Ascending aorta (tissue), 2 donors: ENCODE data around the gene ASB7. TPM values are rescaled to one million over a fixed set of nuclear protein-coding genes. Genes with fewer than 3 reads are reported as not detected.

Experiments used
- DNase-seq, 2 donors: peaks; one replicate each; pipeline ENCODE4 v3.0.0-alpha.2; 2019; ENCODE audit warnings: low spot score in 2 of 2
- H3K27ac ChIP-seq, 2 donors: fragments of 200-600 bp; sonication (generic); one replicate each; pipeline ENCODE4 v1.5.1; 2016 to 2017; ENCODE audit warnings: mild to moderate bottlenecking in 1 of 2
- H3K27me3 ChIP-seq: fragments of 200-600 bp; sonication (generic); one replicate; pipeline ENCODE4 v1.5.1; 2017
- H3K36me3 ChIP-seq, 2 donors: fragments of 200-600 bp; sonication (generic); one replicate each; pipeline ENCODE4 v1.5.1; 2016
- H3K4me1 ChIP-seq, 2 donors: fragments of 200-600 bp; sonication (generic); one replicate each; pipeline ENCODE4 v1.5.1; 2016 to 2017; ENCODE audit warnings: mild to moderate bottlenecking in 1 of 2
- H3K4me3 ChIP-seq, 2 donors: fragments of 200-600 bp; sonication (generic); one replicate each; pipeline ENCODE4 v1.5.1; 2016 to 2017; ENCODE audit warnings: mild to moderate bottlenecking in 1 of 2
- H3K9me3 ChIP-seq, 2 donors: fragments of 200-600 bp; sonication (generic); one replicate each; pipeline ENCODE4 v1.5.1; 2016
- CTCF ChIP-seq, 3 experiments: fragments of 200-600 bp in 2 of 3; fragments of 450-650 bp in 1 of 3; sonication (generic) in 2 of 3; IDR thresholded peaks; one replicate each; pipeline ENCODE4 v1.5.1; 2016 to 2019; ENCODE audit warnings: antibody characterized with exemption in 3 of 3, mild to moderate bottlenecking in 1 of 3, moderate library complexity in 1 of 3
- intact Hi-C: fragments of 100-400 bp; cut with DNase I; formaldehyde crosslinking; loops from one replicate; pipeline ENCODE4 v1.15.1; 2023
- total RNA-seq: library from RNA; depleted of rRNA; stranded (reverse); fragments of >200 nt; gene quantifications from one replicate; pipeline ENCODE4 v1.1.0, GENCODE V29; 2016

Gene ASB7
- total RNA-seq, 1 donor from 2014 or later = 9.3 TPM

- H3K4me1 ChIP-seq = no peaks in the 10 kb centered on the region
- H3K27ac ChIP-seq = no peak overlapping the region
- H3K36me3 ChIP-seq = no peaks in the 10 kb centered on the region
- H3K27me3 ChIP-seq = no peaks in the 10 kb centered on the region
- intact Hi-C loops = no loop called here
- TF ChIP-seq CTCF (IDR thresholded peaks at IDR 0.05) = no peak
- no peak overlapping the region for H3K4me3 ChIP-seq
- no peak for DNase-seq
- no peaks in the 10 kb centered on the region for H3K9me3 ChIP-seq
These were observed 35.9 kb downstream of the ASB7 start for GRCh38 chr15:100638177-100638730.

DNA sequence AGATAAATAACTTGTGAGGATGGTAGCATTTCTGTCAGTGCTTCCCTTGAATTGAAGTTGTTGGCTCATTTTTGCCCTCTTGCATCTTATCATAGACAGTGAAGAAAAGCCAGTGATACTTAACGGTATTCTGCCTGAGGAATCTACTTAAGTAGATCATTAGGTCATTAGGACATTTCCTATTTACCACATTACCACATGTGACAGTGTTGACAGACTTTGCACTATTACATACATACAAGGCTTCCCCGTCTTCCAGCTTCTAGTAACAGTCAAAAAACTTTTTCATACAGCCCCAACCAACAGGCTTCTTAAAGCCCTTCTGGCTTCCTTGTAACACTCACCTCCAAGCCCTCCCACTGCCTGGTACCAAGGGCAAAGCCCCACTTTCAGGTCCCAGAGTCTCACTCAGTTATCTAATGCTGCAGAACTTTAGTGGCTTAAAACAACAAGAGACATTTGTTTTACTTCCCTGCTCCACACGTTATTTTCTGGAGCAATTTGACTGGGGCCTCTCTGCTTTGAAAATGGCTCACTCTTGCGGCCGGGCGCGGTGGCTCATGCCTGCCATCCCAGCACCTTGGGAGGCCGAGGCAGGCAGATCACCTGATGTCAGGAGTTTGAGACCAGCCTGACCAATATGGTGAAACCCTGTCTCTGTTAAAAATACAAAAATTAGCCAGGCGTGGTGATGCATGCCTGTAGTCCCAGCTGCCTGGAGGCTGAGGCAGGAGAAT lies 40.0 kb downstream of the ASB7 start:
- intact Hi-C loops = no loop called here
- no peaks in the 10 kb centered on the region for H3K4me1 ChIP-seq
- no peak overlapping the region for H3K27ac ChIP-seq
- H3K9me3 ChIP-seq = no peaks in the 10 kb centered on the region
- H3K36me3 ChIP-seq = peaks cover 0 to 2% of the 10 kb centered on the region in 2 donors
- no peak for TF ChIP-seq CTCF (IDR thresholded peaks at IDR 0.05)
- H3K27me3 ChIP-seq = no peaks in the 10 kb centered on the region
- no peak overlapping the region for H3K4me3 ChIP-seq
- DNase-seq = no peak

DNA sequence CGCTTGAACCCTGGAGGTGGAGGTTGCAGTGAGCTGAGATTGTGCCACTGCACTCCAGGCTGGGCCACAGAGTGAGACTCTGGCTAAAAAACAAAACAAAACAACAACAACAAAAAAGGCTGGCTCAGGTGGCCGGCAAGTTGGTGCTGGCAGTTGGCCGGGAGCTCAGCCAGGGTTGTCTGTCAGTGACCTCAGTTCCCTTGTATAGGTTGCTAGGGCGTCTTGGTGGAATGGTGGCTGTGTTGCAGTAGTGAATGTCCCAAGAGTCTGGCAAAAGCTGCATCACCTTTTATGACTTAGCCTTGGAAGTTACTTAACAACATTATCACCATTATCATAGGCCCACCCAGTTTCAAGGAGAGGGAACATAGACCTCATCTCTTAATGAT lies 40.6 kb downstream of the ASB7 start:
- Histone ChIP-seq H3K27ac (no peak overlapping the region), H3K4me1 (no peaks in the 10 kb centered on the region), H3K36me3 (peaks cover 0 to 2% of the 10 kb centered on the region in 2 donors), H3K9me3 (no peaks in the 10 kb centered on the region), H3K27me3 (no peaks in the 10 kb centered on the region), H3K4me3 (no peak overlapping the region)
- DNase-seq = no peak
- no peak for TF ChIP-seq CTCF (IDR thresholded peaks at IDR 0.05)
- intact Hi-C loops = no loop called here

DNA sequence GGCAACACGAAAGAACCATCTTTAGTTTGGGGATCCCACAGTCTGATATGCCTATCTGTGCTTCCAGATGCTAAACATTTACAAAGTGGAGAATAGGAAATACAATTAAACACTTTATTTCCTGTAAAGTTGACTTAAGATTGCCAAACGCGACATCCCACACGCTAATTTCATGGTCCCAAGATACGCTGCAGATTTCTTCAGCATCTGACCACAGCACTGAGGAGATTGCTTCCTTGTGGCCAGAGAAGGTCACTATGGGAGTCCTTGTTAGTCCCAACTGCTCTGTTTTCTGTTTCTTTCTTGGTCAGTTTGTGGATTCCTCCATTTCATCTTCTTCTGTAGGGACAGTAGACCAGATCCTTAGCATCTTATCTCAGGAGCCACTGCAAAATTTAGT lies 43.3 kb downstream of the ASB7 start:
- no peaks in the 10 kb centered on the region for H3K4me1 ChIP-seq
- H3K9me3 ChIP-seq = no peaks in the 10 kb centered on the region
- TF ChIP-seq CTCF (IDR thresholded peaks at IDR 0.05) = no peak
- H3K27ac ChIP-seq = no peak overlapping the region
- no peak for DNase-seq
- H3K4me3 ChIP-seq = no peak overlapping the region
- intact Hi-C loops = no loop called here
- no peaks in the 10 kb centered on the region for H3K27me3 ChIP-seq
- peaks cover 0 to 12% of the 10 kb centered on the region in 2 donors for H3K36me3 ChIP-seq

- Histone ChIP-seq H3K36me3 (peaks cover 0 to 12% of the 10 kb centered on the region in 2 donors), H3K9me3 (no peaks in the 10 kb centered on the region), H3K4me1 (no peaks in the 10 kb centered on the region), H3K27me3 (no peaks in the 10 kb centered on the region), H3K27ac (no peak overlapping the region), H3K4me3 (no peak overlapping the region)
- TF ChIP-seq CTCF (IDR thresholded peaks at IDR 0.05) = no peak
- DNase-seq = no peak
- intact Hi-C loops = no loop called here
These were observed 46.6 kb downstream of the ASB7 start for GRCh38 chr15:100648951-100649350.
